Measurements from ENCODE around the gene PRKCE. TPM values are rescaled to one million over a fixed set of nuclear protein-coding genes. Genes with fewer than 3 reads are reported as not detected.
"Not testable (repeated sequence)": the region's sequence is repeated elsewhere in the genome, so short reads cannot be mapped to it uniquely, and the experiment has no call there.

PRKCE gene
- total and polyA plus RNA-seq, 7 experiments from 2014 or later: 1.4 to 37.9 (median 19.5) TPM

DNA sequence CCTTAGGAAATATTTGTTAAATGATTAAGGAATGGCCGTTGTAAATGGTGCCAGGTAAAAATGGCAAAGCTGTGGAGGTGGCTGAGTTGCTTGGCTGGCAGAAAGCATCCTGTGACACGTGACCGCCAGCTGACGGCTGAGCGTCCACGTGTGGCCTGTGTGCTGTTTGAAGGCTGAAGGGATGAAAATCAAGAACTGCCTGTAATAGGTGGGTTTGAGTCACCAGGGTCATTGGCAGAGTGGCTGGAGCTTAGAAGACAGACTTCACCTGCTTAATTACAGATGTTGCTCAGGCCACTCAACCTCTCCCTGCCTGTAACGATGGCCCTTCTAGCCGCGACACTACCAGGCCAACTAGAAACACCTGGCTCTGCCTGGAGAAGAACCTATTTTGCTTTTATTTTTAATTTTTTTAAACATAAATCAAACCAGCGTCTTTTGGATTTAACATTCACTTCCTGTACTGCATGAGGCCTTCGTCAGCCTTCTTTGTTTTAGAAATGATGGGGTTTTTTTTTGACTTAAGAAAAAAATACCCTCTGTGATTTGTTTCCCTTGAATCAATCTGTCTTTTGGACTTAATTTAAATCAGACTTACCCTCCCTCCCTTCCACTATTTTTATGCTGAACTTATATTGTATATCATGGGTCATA, 206.5 kb downstream of the PRKCE start:
- Mint-ChIP-seq H3K9me3 (no peaks in the 10 kb centered on the region), H3K27me3 (no peaks in the 10 kb centered on the region), H3K4me3 (peak overlapping the region in 6 of 10 donors; percentile 12 to 62 (median 50)), H3K36me3 (peaks cover 0 to 11% (median 0%) of the 10 kb centered on the region in 5 donors), H3K27ac (peak overlapping the region in 8 of 9 donors; percentile 63 to 93 (median 82)), H3K4me1 (peaks cover 28 to 66% (median 56%) of the 10 kb centered on the region in 7 donors)
- intact Hi-C loops (cut with micrococcal nuclease): no loop called here
- H3K9me3 ChIP-seq (ENCODE audit: control insufficient read depth in 2 of 3, low read length in 3 of 3): no peaks in the 10 kb centered on the region
- H3K4me3 ChIP-seq (ENCODE audit: low read length): no peak overlapping the region
- CTCF ChIA-PET: no interaction called here
- peaks cover 0 to 38% of the 10 kb centered on the region in 2 donors for H3K4me1 ChIP-seq (ENCODE audit: control insufficient read depth in 2 of 2, insufficient read depth in 2 of 2, low read length in 2 of 2)
- POLR2A ChIA-PET: interaction anchor here (0.5 to 1.1 kb wide), 3 partner anchors 87 to 291 kb away, joined by 3 to 4 read pairs (median 3); no protein-coding TSS in a partner anchor
- ATAC-seq (peak; percentile 34), DNase-seq (peak in 6 of 9 donors; percentile 21 to 53 (median 42))
- H3K36me3 ChIP-seq (ENCODE audit: control insufficient read depth in 2 of 3, insufficient read depth in 3 of 3, low read length in 3 of 3): no peaks in the 10 kb centered on the region
- peak overlapping the region; percentile 37 for H3K27ac ChIP-seq (ENCODE audit: low read depth, low read length)
- no peaks in the 10 kb centered on the region for H3K27me3 ChIP-seq (ENCODE audit: control insufficient read depth in 2 of 2, insufficient read depth in 2 of 2, low read length in 2 of 2)

DNA sequence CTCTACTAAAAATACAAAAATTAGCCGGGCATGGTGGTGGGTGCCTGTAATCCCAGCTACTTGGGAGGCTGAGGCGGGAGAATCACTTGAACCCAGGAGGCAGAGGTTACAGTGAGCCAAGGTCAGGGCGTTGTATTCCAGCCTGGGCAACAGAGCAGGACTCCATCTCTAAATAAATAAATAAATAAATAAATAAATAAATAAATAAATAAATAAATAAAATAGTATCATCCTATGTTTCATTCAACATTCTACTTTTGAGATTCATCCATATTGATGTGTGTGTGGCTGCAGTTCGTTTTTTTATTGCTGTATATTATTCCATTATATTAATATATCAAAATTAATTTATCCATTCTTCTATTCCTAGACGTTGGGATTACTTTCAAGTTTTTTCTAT, 207.4 kb downstream of the PRKCE start:
- H3K27ac ChIP-seq (ENCODE audit: low read depth, low read length); DNase-seq; H3K4me3 ChIP-seq (ENCODE audit: low read length); H3K27me3 ChIP-seq (ENCODE audit: control insufficient read depth in 2 of 2, insufficient read depth in 2 of 2, low read length in 2 of 2); intact Hi-C loops (cut with micrococcal nuclease); ATAC-seq; H3K36me3 ChIP-seq (ENCODE audit: control insufficient read depth in 2 of 3, insufficient read depth in 3 of 3, low read length in 3 of 3); CTCF ChIA-PET; H3K27me3 Mint-ChIP-seq; H3K9me3 ChIP-seq (ENCODE audit: control insufficient read depth in 2 of 3, low read length in 3 of 3); H3K36me3 Mint-ChIP-seq; H3K9me3 Mint-ChIP-seq: not testable (repeated sequence)
- Mint-ChIP-seq H3K4me1 (peaks cover 30 to 66% (median 58%) of the 10 kb centered on the region in 7 donors), H3K4me3 (peak overlapping the region in 1 of 10 donors; percentile 49), H3K27ac (peak overlapping the region in 6 of 9 donors; percentile 71 to 93 (median 82))
- POLR2A ChIA-PET: interaction anchor here (0.5 kb wide), 1 partner anchor 88 kb away, joined by 3 read pairs; no protein-coding TSS in a partner anchor
- peaks cover 0 to 40% of the 10 kb centered on the region in 2 donors for H3K4me1 ChIP-seq (ENCODE audit: control insufficient read depth in 2 of 2, insufficient read depth in 2 of 2, low read length in 2 of 2)

DNA sequence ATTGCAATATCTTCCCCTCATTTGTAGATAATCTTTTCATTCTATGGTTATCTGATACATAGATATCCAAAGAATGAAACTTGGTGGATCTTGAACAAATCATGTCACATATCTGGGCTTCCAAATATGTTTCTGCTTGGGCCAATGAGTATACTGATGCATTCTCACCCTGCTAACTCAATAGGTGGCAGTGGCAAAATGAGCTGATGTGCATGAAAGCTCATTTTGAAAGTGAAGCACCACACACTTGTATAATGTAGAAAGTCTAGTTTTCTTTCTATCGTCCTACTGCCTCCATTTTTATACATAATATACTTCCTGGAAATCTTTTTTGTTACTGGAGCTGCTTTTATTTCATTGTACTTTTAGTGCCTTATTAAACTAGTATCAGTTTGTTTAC, 208.2 kb downstream of the PRKCE start:
- Mint-ChIP-seq H3K4me3 (peak overlapping the region in 7 of 10 donors; percentile 83 to 90 (median 87)), H3K27me3 (no peaks in the 10 kb centered on the region), H3K4me1 (peaks cover 30 to 65% (median 58%) of the 10 kb centered on the region in 7 donors), H3K27ac (peak overlapping the region; percentile 12 to 97 (median 92)), H3K9me3 (no peaks in the 10 kb centered on the region), H3K36me3 (peaks cover 0 to 7% (median 0%) of the 10 kb centered on the region in 5 donors)
- Histone ChIP-seq H3K9me3 (ENCODE audit: control insufficient read depth in 2 of 3, low read length in 3 of 3) (no peaks in the 10 kb centered on the region), H3K36me3 (ENCODE audit: control insufficient read depth in 2 of 3, insufficient read depth in 3 of 3, low read length in 3 of 3) (no peaks in the 10 kb centered on the region), H3K27ac (ENCODE audit: low read depth, low read length) (peak overlapping the region; percentile 71), H3K27me3 (ENCODE audit: control insufficient read depth in 2 of 2, insufficient read depth in 2 of 2, low read length in 2 of 2) (no peaks in the 10 kb centered on the region), H3K4me3 (ENCODE audit: low read length) (no peak overlapping the region), H3K4me1 (ENCODE audit: control insufficient read depth in 2 of 2, insufficient read depth in 2 of 2, low read length in 2 of 2) (peaks cover 0 to 40% of the 10 kb centered on the region in 2 donors)
- ChIA-PET POLR2A (interaction anchor here (1.0 kb wide), 1 partner anchor 32 kb away, joined by 3 read pairs; no protein-coding TSS in a partner anchor), CTCF (interaction anchor here (1.0 kb wide), 1 partner anchor 25 kb away, joined by 3 read pairs; no protein-coding TSS in a partner anchor)
- ATAC-seq (no peak), DNase-seq (no peak)
- intact Hi-C loops (cut with micrococcal nuclease): loop anchor here (1.0 to 10.0 kb wide), 4 partner anchors 32 to 208 kb away; partner anchors contain the start of gene PRKCE (in 2 of the 2)

DNA sequence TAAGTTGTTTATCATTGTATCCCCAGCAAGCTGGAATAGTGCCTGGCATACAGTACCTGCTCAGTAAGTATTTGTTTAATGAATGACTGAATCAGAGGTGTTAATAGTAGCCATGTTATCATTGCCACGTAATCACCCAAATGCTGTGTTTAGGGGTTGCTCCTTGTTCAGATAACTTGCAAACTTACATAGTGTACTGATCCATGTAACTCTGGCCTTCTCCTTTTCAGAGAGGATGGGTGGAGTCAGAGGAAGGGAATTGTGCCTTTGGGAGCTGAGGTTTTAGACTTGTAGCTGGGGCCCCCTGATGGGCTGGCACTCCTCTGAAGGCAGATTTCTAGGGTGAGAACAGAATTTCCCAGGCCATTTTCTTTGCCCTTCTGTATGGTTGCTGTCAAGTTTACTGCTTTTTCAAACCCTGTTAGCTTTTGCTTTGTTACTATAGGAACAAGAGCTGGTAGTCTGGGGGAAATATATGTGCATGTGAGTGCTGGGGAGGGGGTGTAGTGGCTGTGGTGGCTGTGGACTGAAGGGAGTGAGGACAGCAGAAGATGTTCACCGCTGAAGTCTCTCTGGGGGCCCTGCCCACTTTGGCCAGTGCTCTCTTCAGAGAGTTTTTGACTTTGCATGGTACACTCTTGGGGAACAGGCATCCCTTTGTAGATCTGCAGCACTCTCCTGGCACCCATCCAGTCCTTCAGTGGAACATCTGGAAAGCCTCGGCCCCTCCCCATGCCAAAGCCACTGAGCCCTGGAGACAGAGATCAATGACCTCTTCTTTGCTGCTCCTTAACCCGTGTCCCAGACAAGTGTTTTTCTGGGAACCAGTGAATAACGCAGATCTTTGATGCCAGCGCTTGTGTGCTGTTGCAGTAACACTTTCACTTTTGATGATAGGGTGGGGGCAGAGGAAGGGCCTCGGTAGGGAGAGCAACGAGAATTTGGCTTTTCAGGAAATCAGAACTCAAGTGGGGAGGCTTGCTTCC, 209.0 kb downstream of the PRKCE start:
- peak overlapping the region; percentile 64 for H3K4me3 ChIP-seq (ENCODE audit: low read length)
- Mint-ChIP-seq H3K27ac (peak overlapping the region; percentile 86 to 97 (median 92)), H3K36me3 (peaks cover 0 to 9% (median 0%) of the 10 kb centered on the region in 5 donors), H3K4me3 (peak overlapping the region; percentile 83 to 95 (median 88)), H3K9me3 (no peaks in the 10 kb centered on the region), H3K27me3 (no peaks in the 10 kb centered on the region), H3K4me1 (peaks cover 30 to 63% (median 58%) of the 10 kb centered on the region in 7 donors)
- peaks cover 0 to 40% of the 10 kb centered on the region in 2 donors for H3K4me1 ChIP-seq (ENCODE audit: control insufficient read depth in 2 of 2, insufficient read depth in 2 of 2, low read length in 2 of 2)
- POLR2A ChIA-PET: interaction anchor here (1.0 kb wide), 1 partner anchor 32 kb away, joined by 3 read pairs; no protein-coding TSS in a partner anchor
- CTCF ChIA-PET: interaction anchor here (1.0 kb wide), 1 partner anchor 26 kb away, joined by 3 read pairs; no protein-coding TSS in a partner anchor
- DNase-seq: peak in 8 of 9 donors; percentile 26 to 59 (median 46)
- peak; percentile 72 for ATAC-seq
- intact Hi-C loops (cut with micrococcal nuclease): loop anchor here (1.0 to 10.0 kb wide), 4 partner anchors 31 to 209 kb away; partner anchors contain the start of gene PRKCE (in 2 of the 2)
- H3K27ac ChIP-seq (ENCODE audit: low read depth, low read length): peak overlapping the region; percentile 71
- no peaks in the 10 kb centered on the region for H3K9me3 ChIP-seq (ENCODE audit: control insufficient read depth in 2 of 3, low read length in 3 of 3)
- no peaks in the 10 kb centered on the region for H3K27me3 ChIP-seq (ENCODE audit: control insufficient read depth in 2 of 2, insufficient read depth in 2 of 2, low read length in 2 of 2)
- H3K36me3 ChIP-seq (ENCODE audit: control insufficient read depth in 2 of 3, insufficient read depth in 3 of 3, low read length in 3 of 3): no peaks in the 10 kb centered on the region

DNA sequence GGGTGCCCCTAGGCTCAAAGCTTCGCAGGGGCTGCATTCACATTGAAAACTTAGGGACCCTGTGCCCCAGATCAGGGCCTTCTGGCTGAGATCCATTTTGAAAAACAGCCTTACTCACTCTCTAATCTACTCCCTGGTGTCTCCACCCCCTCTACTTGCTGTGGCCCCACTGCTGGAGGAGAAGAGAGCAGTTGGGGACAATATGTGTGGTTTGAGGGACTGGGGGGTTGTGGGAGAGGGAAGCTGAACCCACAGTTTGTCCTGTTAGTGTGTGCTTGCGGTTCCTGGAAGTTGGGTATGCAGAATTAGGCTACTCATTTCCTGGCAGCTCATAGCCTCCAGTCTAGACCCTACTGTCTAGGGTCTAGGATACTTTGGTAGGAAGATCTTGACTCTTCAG, 211.4 kb downstream of the PRKCE start:
- H3K4me3 Mint-ChIP-seq: peak overlapping the region in 2 of 10 donors; percentile 12 to 70
- POLR2A ChIA-PET: interaction anchor here (1.4 kb wide), 1 partner anchor 16 kb away, joined by 3 read pairs; no protein-coding TSS in a partner anchor
- H3K27ac Mint-ChIP-seq: peak overlapping the region in 7 of 9 donors; percentile 17 to 74 (median 56)
- H3K4me1 ChIP-seq (ENCODE audit: control insufficient read depth in 2 of 2, insufficient read depth in 2 of 2, low read length in 2 of 2): peaks cover 0 to 36% of the 10 kb centered on the region in 2 donors
- no peaks in the 10 kb centered on the region for H3K9me3 Mint-ChIP-seq
- no peaks in the 10 kb centered on the region for H3K36me3 ChIP-seq (ENCODE audit: control insufficient read depth in 2 of 3, insufficient read depth in 3 of 3, low read length in 3 of 3)
- CTCF ChIA-PET: interaction anchor here (0.6 kb wide), 1 partner anchor 123 kb away, joined by 6 read pairs; no protein-coding TSS in a partner anchor
- peaks cover 30 to 61% (median 44%) of the 10 kb centered on the region in 7 donors for H3K4me1 Mint-ChIP-seq
- no peaks in the 10 kb centered on the region for H3K9me3 ChIP-seq (ENCODE audit: control insufficient read depth in 2 of 3, low read length in 3 of 3)
- no peaks in the 10 kb centered on the region for H3K27me3 Mint-ChIP-seq
- peaks cover 0 to 4% (median 0%) of the 10 kb centered on the region in 5 donors for H3K36me3 Mint-ChIP-seq
- no peak overlapping the region for H3K27ac ChIP-seq (ENCODE audit: low read depth, low read length)
- intact Hi-C loops (cut with micrococcal nuclease): loop anchor here in 1 of 2 donors (10.0 kb wide), 1 partner anchor 208 kb away; the partner anchor contains the start of gene PRKCE
- no peak for DNase-seq
- H3K27me3 ChIP-seq (ENCODE audit: control insufficient read depth in 2 of 2, insufficient read depth in 2 of 2, low read length in 2 of 2): no peaks in the 10 kb centered on the region
- H3K4me3 ChIP-seq (ENCODE audit: low read length): no peak overlapping the region
- no peak for ATAC-seq

DNA sequence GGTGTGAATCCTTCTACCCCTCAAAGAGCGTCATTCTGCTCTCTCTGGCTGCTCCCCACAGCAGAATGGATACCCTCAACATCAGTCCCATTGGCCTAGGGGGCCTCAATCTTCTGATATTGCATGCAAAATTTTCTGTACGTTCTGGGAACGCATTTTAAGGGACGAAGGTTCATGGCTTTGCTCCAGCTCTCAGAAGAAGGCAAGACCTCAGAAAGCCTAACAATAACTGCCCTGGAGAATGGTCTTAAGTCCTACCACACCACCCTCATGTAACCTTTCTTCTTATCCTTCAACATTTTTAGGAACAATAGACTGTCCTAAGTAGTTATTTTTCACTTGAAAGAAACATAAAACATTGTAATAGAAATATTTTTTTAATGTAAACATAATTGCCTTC, 212.6 kb downstream of the PRKCE start:
- H3K4me3 ChIP-seq (ENCODE audit: low read length): no peak overlapping the region
- no peaks in the 10 kb centered on the region for H3K9me3 Mint-ChIP-seq
- POLR2A ChIA-PET: no interaction called here
- peaks cover 28 to 66% (median 36%) of the 10 kb centered on the region in 7 donors for H3K4me1 Mint-ChIP-seq
- ATAC-seq (no peak), DNase-seq (no peak)
- intact Hi-C loops (cut with micrococcal nuclease): loop anchor here in 1 of 2 donors (10.0 kb wide), 1 partner anchor 209 kb away; the partner anchor contains the start of gene PRKCE
- peaks cover 0 to 27% of the 10 kb centered on the region in 2 donors for H3K4me1 ChIP-seq (ENCODE audit: control insufficient read depth in 2 of 2, insufficient read depth in 2 of 2, low read length in 2 of 2)
- H3K36me3 Mint-ChIP-seq: peaks cover 0 to 4% (median 0%) of the 10 kb centered on the region in 5 donors
- no peak overlapping the region for H3K4me3 Mint-ChIP-seq
- CTCF ChIA-PET: interaction anchor here (0.8 kb wide), 1 partner anchor 85 kb away, joined by 3 read pairs; no protein-coding TSS in a partner anchor
- no peaks in the 10 kb centered on the region for H3K27me3 Mint-ChIP-seq
- H3K27me3 ChIP-seq (ENCODE audit: control insufficient read depth in 2 of 2, insufficient read depth in 2 of 2, low read length in 2 of 2): no peaks in the 10 kb centered on the region
- H3K27ac ChIP-seq (ENCODE audit: low read depth, low read length): no peak overlapping the region
- no peaks in the 10 kb centered on the region for H3K9me3 ChIP-seq (ENCODE audit: control insufficient read depth in 2 of 3, low read length in 3 of 3)
- no peaks in the 10 kb centered on the region for H3K36me3 ChIP-seq (ENCODE audit: control insufficient read depth in 2 of 3, insufficient read depth in 3 of 3, low read length in 3 of 3)
- H3K27ac Mint-ChIP-seq: peak overlapping the region in 2 of 9 donors; percentile 56 to 77
